Astrocyte (in vitro differentiated cells and primary cell): ENCODE data around the gene NUDT19. TPM values are rescaled to one million over a fixed set of nuclear protein-coding genes. Genes with fewer than 3 reads are reported as not detected.

Experiments used
- DNase-seq: peaks from one replicate; pipeline ENCODE4 v3.0.0-alpha.2; 2010; ENCODE audit warnings: low read depth
- FAIRE-seq: peaks from 2 replicates; lab custom pipeline; 2011; peaks lifted over from hg19 to GRCh38; lab: Jason Lieb, UNC
- H2AFZ ChIP-seq: 2 replicates; pipeline ENCODE4 v1.6.0; 2012; ENCODE audit warnings: low read depth, low read length, inconsistent platforms
- H3K27ac ChIP-seq: 2 replicates; pipeline ENCODE4 v1.5.1; 2011; ENCODE audit warnings: low read depth, low read length, inconsistent platforms
- H3K27me3 ChIP-seq: 2 replicates; pipeline ENCODE4 v1.6.0; 2011; ENCODE audit warnings: low read length, inconsistent platforms; ENCODE audit not compliant: insufficient read depth
- H3K36me3 ChIP-seq: 2 replicates; pipeline ENCODE4 v1.5.1; 2011; ENCODE audit warnings: low read length, inconsistent platforms; ENCODE audit not compliant: insufficient read depth
- H3K4me1 ChIP-seq: 2 replicates; pipeline ENCODE4 v1.5.1; 2011; ENCODE audit warnings: low read length, inconsistent platforms; ENCODE audit not compliant: insufficient read depth
- H3K4me2 ChIP-seq: 2 replicates; pipeline ENCODE4 v1.6.0; 2012; ENCODE audit warnings: low read length, inconsistent platforms
- H3K4me3 ChIP-seq: 2 replicates; pipeline ENCODE4 v1.5.1; 2011; ENCODE audit warnings: low read depth, mild to moderate bottlenecking, low read length, inconsistent platforms; ENCODE audit not compliant: insufficient read depth
- H3K79me2 ChIP-seq: 2 replicates; pipeline ENCODE4 v1.6.0; 2012; ENCODE audit warnings: mild to moderate bottlenecking, low read length, inconsistent platforms; ENCODE audit not compliant: insufficient read depth
- H3K9ac ChIP-seq: 2 replicates; pipeline ENCODE4 v1.6.0; 2012; ENCODE audit warnings: mild to moderate bottlenecking, low read length, inconsistent platforms
- H3K9me3 ChIP-seq: 2 replicates; pipeline ENCODE4 v1.5.1; 2012; ENCODE audit warnings: low read depth, mild to moderate bottlenecking, low read length, inconsistent platforms; ENCODE audit not compliant: insufficient read depth
- H4K20me1 ChIP-seq: 2 replicates; pipeline ENCODE4 v1.6.0; 2012; ENCODE audit warnings: low read length, inconsistent platforms; ENCODE audit not compliant: insufficient read depth
- H3K27ac Mint-ChIP-seq: one replicate; pipeline ENCODE4 v1.8.0; 2021; ENCODE audit warnings: mild to moderate bottlenecking, mixed read lengths; ENCODE audit not compliant: unreplicated experiment
- H3K27me3 Mint-ChIP-seq: one replicate; pipeline ENCODE4 v1.8.0; 2021; ENCODE audit warnings: low read depth, mixed read lengths; ENCODE audit not compliant: unreplicated experiment
- H3K36me3 Mint-ChIP-seq: one replicate; pipeline ENCODE4 v1.8.0; 2021; ENCODE audit warnings: low read depth, mixed read lengths; ENCODE audit not compliant: unreplicated experiment
- H3K4me1 Mint-ChIP-seq: one replicate; pipeline ENCODE4 v1.8.0; 2021; ENCODE audit warnings: low read depth, mixed read lengths; ENCODE audit not compliant: unreplicated experiment
- H3K4me3 Mint-ChIP-seq: one replicate; pipeline ENCODE4 v1.8.0; 2021; ENCODE audit warnings: mild to moderate bottlenecking, moderate library complexity, mixed read lengths; ENCODE audit not compliant: unreplicated experiment
- H3K9me3 Mint-ChIP-seq: one replicate; pipeline ENCODE4 v1.8.0; 2021; ENCODE audit warnings: mild to moderate bottlenecking, mixed read lengths; ENCODE audit not compliant: unreplicated experiment
- CTCF ChIP-seq: IDR thresholded peaks from 2 replicates; pipeline ENCODE4 v1.5.1; 2011; ENCODE audit warnings: low read depth, mild to moderate bottlenecking, inconsistent platforms, low read length, moderate library complexity; ENCODE audit not compliant: insufficient read depth
- EZH2 ChIP-seq: IDR thresholded peaks from 2 replicates; pipeline ENCODE4 v1.6.1; 2012; ENCODE audit warnings: mild to moderate bottlenecking, low read length, inconsistent platforms; ENCODE audit not compliant: insufficient read depth
- total RNA-seq: library from RNA; stranded (reverse); gene quantifications from 2 replicates; pipeline ENCODE4 v1.2.1, GENCODE V29; 2021

The NUDT19 gene
- total RNA-seq, 1 donor from 2014 or later, result 4.0 TPM

- Mint-ChIP-seq H3K4me1 (no peaks in the 10 kb centered on the region), H3K27ac (no peak overlapping the region), H3K9me3 (no peaks in the 10 kb centered on the region), H3K4me3 (no peak overlapping the region), H3K27me3 (peaks cover 7% of the 10 kb centered on the region), H3K36me3 (no peaks in the 10 kb centered on the region)
- Histone ChIP-seq H3K79me2 (peaks cover under 1% of the 10 kb centered on the region), H3K4me1 (peaks cover 5% of the 10 kb centered on the region), H3K9ac (no peak overlapping the region), H2AFZ (no peak overlapping the region), H3K36me3 (no peaks in the 10 kb centered on the region), H3K4me2 (no peak overlapping the region), H3K27me3 (no peaks in the 10 kb centered on the region), H3K4me3 (no peak overlapping the region), H3K27ac (no peak overlapping the region), H3K9me3 (no peaks in the 10 kb centered on the region), H4K20me1 (no peaks in the 10 kb centered on the region)
- FAIRE-seq (no peak), DNase-seq (no peak)
- no peak for TF ChIP-seq CTCF
- TF ChIP-seq EZH2, result no peak
Measured at GRCh38 chr19:32686847-32687475, 4.7 kb upstream of the NUDT19 start.

- Histone ChIP-seq H3K9me3 (no peaks in the 10 kb centered on the region), H3K27ac (no peak overlapping the region), H3K4me2 (no peak overlapping the region), H2AFZ (no peak overlapping the region), H3K27me3 (no peaks in the 10 kb centered on the region), H4K20me1 (no peaks in the 10 kb centered on the region), H3K4me1 (peaks cover 11% of the 10 kb centered on the region), H3K36me3 (no peaks in the 10 kb centered on the region), H3K9ac (no peak overlapping the region), H3K79me2 (peaks cover 8% of the 10 kb centered on the region), H3K4me3 (no peak overlapping the region)
- H3K36me3 Mint-ChIP-seq, result no peaks in the 10 kb centered on the region
- peaks cover under 1% of the 10 kb centered on the region for H3K4me1 Mint-ChIP-seq
- no peak overlapping the region for H3K4me3 Mint-ChIP-seq
- no peak overlapping the region for H3K27ac Mint-ChIP-seq
- no peak for FAIRE-seq
- H3K9me3 Mint-ChIP-seq, result peaks cover under 1% of the 10 kb centered on the region
- DNase-seq, result no peak
- H3K27me3 Mint-ChIP-seq, result peaks cover 4% of the 10 kb centered on the region
- TF ChIP-seq EZH2 (no peak), CTCF (no peak)
Measured at GRCh38 chr19:32687681-32688080, 3.9 kb upstream of the NUDT19 start.

- peaks cover 4% of the 10 kb centered on the region for H3K27me3 Mint-ChIP-seq
- H3K9me3 Mint-ChIP-seq, result peaks cover 3% of the 10 kb centered on the region
Measured at GRCh38 chr19:32688311-32688710, 3.3 kb upstream of the NUDT19 start.

More at GRCh38 chr19:32688311-32688710, 3.3 kb upstream of the NUDT19 start:
- TF ChIP-seq CTCF (no peak), EZH2 (no peak)
- Histone ChIP-seq H4K20me1 (peaks cover under 1% of the 10 kb centered on the region), H3K79me2 (peaks cover 14% of the 10 kb centered on the region), H3K4me3 (no peak overlapping the region), H3K9me3 (no peaks in the 10 kb centered on the region), H2AFZ (no peak overlapping the region), H3K9ac (no peak overlapping the region), H3K27me3 (no peaks in the 10 kb centered on the region), H3K36me3 (no peaks in the 10 kb centered on the region), H3K4me2 (no peak overlapping the region), H3K27ac (no peak overlapping the region), H3K4me1 (peaks cover 14% of the 10 kb centered on the region)
- peaks cover 2% of the 10 kb centered on the region for H3K36me3 Mint-ChIP-seq
- no peak for DNase-seq
- no peak overlapping the region for H3K27ac Mint-ChIP-seq
- no peak for FAIRE-seq
- H3K4me3 Mint-ChIP-seq, result no peak overlapping the region
- peaks cover 5% of the 10 kb centered on the region for H3K4me1 Mint-ChIP-seq
